K562 (cell line): ENCODE measurements around the gene CAPN14. TPM values are rescaled to one million over a fixed set of nuclear protein-coding genes. Genes with fewer than 3 reads are reported as not detected.

ENCODE experiments used
- ATAC-seq: fragments of 200-7000 bp; cut with Tn5 transposase; 3 replicates; pipeline ENCODE4 v1.9.1; 2020; ENCODE audit warnings: moderate library complexity
- BruUV-seq: library from RNA; stranded (reverse); fragments of 400-500 nt; replicated peaks from 2 replicates; lab custom pipeline; 2021; lab: Mats Ljungman, UMichigan
- CTCF ChIA-PET: fragments of 300-600 bp; formaldehyde crosslinking; extraction: SDS; loops from one replicate; lab custom pipeline; 2021; ENCODE audit warnings: low intra/inter-chr PET ratio; lab: Yijun Ruan, JAX
- POLR2A ChIA-PET: fragments of 300-600, 350-650 bp; sonication (Branson Sonifier 250); formaldehyde crosslinking; extraction: SDS; loops from one replicate; lab custom pipeline; 2021; ENCODE audit warnings: antibody characterized with exemption, inconsistent platforms; lab: Yijun Ruan, JAX
- DNase-seq, 4 experiments: peaks; one replicate each; pipeline versions ENCODE4 v3.0.0 to v3.0.0-alpha.2; 2011 to 2018; ENCODE audit warnings: low spot score in 3 of 4, mixed read lengths in 3 of 4; ENCODE audit errors: extremely low read depth in 1 of 4
- FAIRE-seq: peaks from 2 replicates; lab custom pipeline; 2011; peaks lifted over from hg19 to GRCh38; lab: Jason Lieb, UNC
- H2AFZ ChIP-seq: 2 replicates; pipeline ENCODE4 v1.6.0; 2011; ENCODE audit warnings: low read depth, low read length, control low read depth, inconsistent platforms
- H3K27ac ChIP-seq: fragments of 200-600 bp; 3 replicates; pipeline ENCODE4 v1.8.0; 2011; ENCODE audit warnings: low read depth, mild to moderate bottlenecking, control low read depth, inconsistent platforms, low read length, moderate library complexity, mixed read lengths; ENCODE audit errors: extremely low read depth
- H3K27me3 ChIP-seq, 2 experiments: fragments of 300-600 bp in 1 of 2; 2 replicates in 1 of 2; 3 replicates in 1 of 2; pipeline versions ENCODE4 v1.6.0 to v1.8.0; 2011; ENCODE audit warnings: inconsistent platforms in 2 of 2, low read length in 2 of 2, mild to moderate bottlenecking in 1 of 2, mixed read lengths in 1 of 2, moderate library complexity in 1 of 2; ENCODE audit not compliant: control insufficient read depth in 2 of 2, insufficient read depth in 2 of 2
- H3K36me3 ChIP-seq: fragments of 300-600 bp; 3 replicates; pipeline ENCODE4 v1.8.0; 2011; ENCODE audit warnings: mild to moderate bottlenecking, low read length, inconsistent platforms; ENCODE audit not compliant: control insufficient read depth, insufficient read depth
- H3K4me1 ChIP-seq, 2 experiments: fragments of 200-600 bp in 1 of 2; replicated peaks in 1 of 2; 2 replicates in 1 of 2; 3 replicates in 1 of 2; pipeline versions ENCODE4 v1.5.1 to v1.8.0; 2011; ENCODE audit warnings: inconsistent platforms in 2 of 2, low read length in 2 of 2, mild to moderate bottlenecking in 1 of 2, mixed read lengths in 1 of 2, moderate library complexity in 1 of 2; ENCODE audit not compliant: control insufficient read depth in 2 of 2, insufficient read depth in 2 of 2
- H3K4me2 ChIP-seq: 2 replicates; pipeline ENCODE4 v1.6.1; 2011; ENCODE audit warnings: low read length, control low read depth, inconsistent platforms, mixed read lengths; ENCODE audit not compliant: insufficient read depth
- H3K4me3 ChIP-seq: fragments of 200-600 bp; sonication (generic), shearing (Covaris generic); 2 replicates; pipeline ENCODE4 v1.5.1; 2016; ENCODE audit warnings: control low read depth, inconsistent platforms
- H3K79me2 ChIP-seq: fragments of 200-600 bp; 3 replicates; pipeline ENCODE4 v1.8.0; 2011; ENCODE audit warnings: low read length, inconsistent platforms; ENCODE audit not compliant: control insufficient read depth, insufficient read depth
- H3K9ac ChIP-seq, 2 experiments: 2 replicates each; pipeline versions ENCODE4 v1.6.0 to v1.6.1; 2011; ENCODE audit warnings: low read depth in 2 of 2, low read length in 2 of 2, control low read depth in 1 of 2, inconsistent platforms in 1 of 2, mild to moderate bottlenecking in 1 of 2, mixed read lengths in 1 of 2; ENCODE audit not compliant: insufficient read depth in 1 of 2
- H3K9me1 ChIP-seq: one replicate; pipeline ENCODE4 v1.6.0; 2011; ENCODE audit warnings: inconsistent platforms, mild to moderate bottlenecking, low read length, moderate library complexity; ENCODE audit not compliant: control insufficient read depth, insufficient read depth
- H3K9me3 ChIP-seq: replicated peaks from 2 replicates; pipeline ENCODE4 v1.5.1; 2011; ENCODE audit warnings: low read depth, low read length, inconsistent platforms; ENCODE audit not compliant: control insufficient read depth, insufficient read depth
- H4K20me1 ChIP-seq: replicated peaks from 2 replicates; pipeline ENCODE4 v1.6.1; 2011; ENCODE audit warnings: low read length, inconsistent platforms, mixed read lengths; ENCODE audit not compliant: control insufficient read depth, insufficient read depth
- CHAMP1 ChIP-seq: fragments of 450-650 bp; IDR thresholded peaks from 2 replicates; pipeline ENCODE4 v1.6.1; 2016; ENCODE audit warnings: mild to moderate bottlenecking
- GATA2 ChIP-seq: sonication (generic); formaldehyde crosslinking; IDR thresholded peaks from 2 replicates; pipeline ENCODE4 v1.4.0; 2020; ENCODE audit warnings: mild to moderate bottlenecking, missing genetic modification reagents
- KAT8 ChIP-seq: fragments of 450-650 bp; IDR thresholded peaks from 2 replicates; pipeline ENCODE4 v1.6.1; 2016; ENCODE audit warnings: low read depth, mild to moderate bottlenecking
- LCOR ChIP-seq: sonication (generic); formaldehyde crosslinking; IDR thresholded peaks from 2 replicates; pipeline ENCODE4 v1.8.0; 2022; ENCODE audit warnings: mild to moderate bottlenecking, missing genetic modification reagents
- SMARCC2 ChIP-seq: fragments of 450-650 bp; IDR thresholded peaks from 2 replicates; pipeline ENCODE4 v1.6.1; 2017; ENCODE audit warnings: antibody characterized with exemption, moderate library complexity, mild to moderate bottlenecking, low read depth
- TCFL5 ChIP-seq: fragments of 250-450 bp; sonication (Bioruptor Pico); conservative IDR thresholded peaks from 2 replicates; pipeline ENCODE4 v1.6.1; 2021; ENCODE audit warnings: mild to moderate bottlenecking, moderate library complexity, matching md5 sums
- TRIM25 ChIP-seq: fragments of 450-650 bp; IDR thresholded peaks from 2 replicates; pipeline ENCODE4 v1.7.0; 2016; ENCODE audit warnings: borderline replicate concordance
- ZNF407 ChIP-seq: fragments of 450-650 bp; IDR thresholded peaks from 2 replicates; pipeline ENCODE4 v1.6.1; 2016; ENCODE audit warnings: low read depth
- WGBS: fragments of 100-300 bp; shearing (Covaris generic); methylation state at CpG from one replicate; pipeline ENCODE4 v1.1.6; 2016; ENCODE audit warnings: low coverage, mixed read lengths; ENCODE audit not compliant: insufficient coverage; ENCODE audit errors: missing lambda C conversion rate; 5-methylcytosine and 5-hydroxymethylcytosine counted together
- in situ Hi-C: fragments of 300-500 bp; cut with MboI; formaldehyde crosslinking; loops from 4 replicates; pipeline ENCODE4 v1.15.0; 2018; ENCODE audit warnings: inconsistent platforms, mixed read lengths
- intact Hi-C: fragments of 100-400 bp; cut with micrococcal nuclease; formaldehyde crosslinking; loops from 2 replicates; pipeline ENCODE4 v1.14.2; 2022
- polyA plus RNA-seq, 8 experiments: library from polyadenylated mRNA; depleted of rRNA in 4 of 8; stranded (reverse) in 5 of 8; unstranded in 3 of 8; fragments of >200 nt; fragmentation: Nextera tagmentation in 2 of 8; fragmentation: Illumina TruSeq in 1 of 8; extraction: Ambion mirVana in 2 of 8; extraction: Trizol in 1 of 8; gene quantifications; 2 replicates each; pipeline versions ENCODE4 v1.2.1 to v1.2.3, GENCODE V29; 2011 to 2014; ENCODE audit warnings: inconsistent platforms in 1 of 8, missing spikeins in 1 of 8
- total RNA-seq, 7 experiments: library from RNA; depleted of rRNA in 6 of 7; stranded (reverse); fragments of >200 nt in 6 of 7; fragmentation: Illumina TruSeq in 2 of 7; extraction: Trizol in 2 of 7; gene quantifications; 2 replicates each; pipeline versions ENCODE4 v1.2.1 to v1.2.3, GENCODE V29; 2011 to 2021; ENCODE audit warnings: low replicate concordance in 1 of 7

The CAPN14 gene
- total and polyA plus RNA-seq, 9 of the 15 experiments (the other 6 are each of a cell fraction or from before 2014, with no cell fraction given) = not detected

GRCh38 chr2:31234683-31235503 is 17.6 kb upstream of the CAPN14 start:
- Histone ChIP-seq H4K20me1 (no peaks in the 10 kb centered on the region), H3K9me3 (no peaks in the 10 kb centered on the region), H3K79me2 (no peaks in the 10 kb centered on the region), H3K9me1 (no peaks in the 10 kb centered on the region), H3K9ac (no peak overlapping the region), H3K4me2 (no peak overlapping the region), H3K27me3 (peaks cover 3 to 41% of the 10 kb centered on the region in 2 experiments; a peak in 2 of 5 replicates), H3K4me3 (no peak overlapping the region), H3K27ac (no peak overlapping the region), H3K4me1 (peaks cover 0 to 11% of the 10 kb centered on the region in 2 experiments; a peak in 3 of 5 replicates), H2AFZ (no peak overlapping the region), H3K36me3 (no peaks in the 10 kb centered on the region)
- in situ Hi-C loops (no loop called here), intact Hi-C loops (loop anchor here (10.0 kb wide), 1 partner anchor 100 kb away; no protein-coding TSS in a partner anchor)
- no peak for FAIRE-seq
- BruUV-seq = no TSS peak
- 9% methylated on average over 17 of the region's 17 CpGs for whole genome bisulfite sequencing
- ChIA-PET POLR2A (interaction anchor here (0.5 kb wide), 1 partner anchor 1870 kb away, joined by 3 read pairs; no protein-coding TSS in a partner anchor), CTCF (no interaction called here)
- ATAC-seq = no peak
- DNase-seq = no peak
- TF ChIP-seq SMARCC2 (no peak), GATA2 (no peak), TCFL5 (no peak), ZNF407 (no peak), LCOR (no peak), KAT8 (no peak), TRIM25 (no peak), CHAMP1 (no peak)
